ENCODE data around the gene GRAMD2B.
A peak's percentile ranks its signal among the peaks of the same experiment; 100 is the strongest.
"Not testable (repeated sequence)": the region's sequence is repeated elsewhere in the genome, so short reads cannot be mapped to it uniquely, and the experiment has no call there.

GRAMD2B gene, protein sequence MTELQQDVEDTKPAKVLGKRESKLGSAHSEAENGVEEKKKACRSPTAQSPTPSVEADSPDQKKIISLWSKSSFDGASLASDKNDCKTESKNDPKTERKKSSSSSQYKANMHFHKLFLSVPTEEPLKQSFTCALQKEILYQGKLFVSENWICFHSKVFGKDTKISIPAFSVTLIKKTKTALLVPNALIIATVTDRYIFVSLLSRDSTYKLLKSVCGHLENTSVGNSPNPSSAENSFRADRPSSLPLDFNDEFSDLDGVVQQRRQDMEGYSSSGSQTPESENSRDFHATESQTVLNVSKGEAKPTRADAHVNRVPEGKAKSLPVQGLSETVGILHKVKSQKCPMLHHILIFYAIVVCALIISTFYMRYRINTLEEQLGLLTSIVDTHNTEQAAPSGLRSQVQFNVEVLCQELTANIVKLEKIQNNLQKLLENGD

DNA sequence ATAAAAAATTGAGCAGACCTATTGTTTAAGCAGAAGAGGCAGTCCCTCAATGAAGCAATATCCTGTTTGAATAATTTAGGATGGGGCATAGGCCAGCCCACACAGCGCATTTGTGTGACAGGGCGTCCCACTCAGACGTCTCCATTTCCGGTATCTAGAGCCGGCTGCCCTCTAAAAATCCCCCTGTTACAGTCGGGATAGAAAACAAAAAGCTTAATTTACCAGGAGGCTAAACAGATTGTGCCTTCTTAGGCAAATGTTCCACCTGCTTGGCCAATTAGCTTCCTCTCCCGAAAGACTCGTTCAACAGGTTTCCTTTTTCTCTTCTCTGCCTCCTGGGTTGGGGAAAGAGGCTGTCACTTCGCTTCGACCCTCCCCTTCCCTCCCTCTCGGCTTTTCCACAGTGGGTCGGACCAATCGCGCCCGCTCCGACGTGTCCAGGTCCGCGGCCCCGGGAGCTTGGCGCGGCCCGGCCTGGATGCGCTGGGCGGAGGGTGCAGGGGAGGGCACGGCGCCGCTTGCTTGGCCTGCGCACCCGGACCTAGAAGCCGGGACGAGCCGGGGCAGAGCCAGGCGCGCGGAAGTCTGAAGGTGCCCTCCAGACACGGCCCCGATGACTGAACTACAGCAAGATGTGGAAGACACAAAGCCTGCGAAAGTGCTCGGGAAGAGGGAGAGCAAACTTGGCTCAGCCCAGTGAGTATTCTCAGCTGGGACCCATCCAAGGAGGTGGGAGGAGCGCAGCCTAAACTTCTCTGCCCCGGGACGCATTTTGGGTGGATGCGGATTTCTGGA lies at the start of gene GRAMD2B:
GRAMD2B (plus strand) TSS at position 416 of the 795 bp plus-strand sequence; CDS start at position 614, 198 bp downstream.
- peak within 1 kb of the TSS; percentile 71 for H3K4me3 ChIP-seq (ENCODE audit: low read length)
- TF ChIP-seq, protein P1, sequence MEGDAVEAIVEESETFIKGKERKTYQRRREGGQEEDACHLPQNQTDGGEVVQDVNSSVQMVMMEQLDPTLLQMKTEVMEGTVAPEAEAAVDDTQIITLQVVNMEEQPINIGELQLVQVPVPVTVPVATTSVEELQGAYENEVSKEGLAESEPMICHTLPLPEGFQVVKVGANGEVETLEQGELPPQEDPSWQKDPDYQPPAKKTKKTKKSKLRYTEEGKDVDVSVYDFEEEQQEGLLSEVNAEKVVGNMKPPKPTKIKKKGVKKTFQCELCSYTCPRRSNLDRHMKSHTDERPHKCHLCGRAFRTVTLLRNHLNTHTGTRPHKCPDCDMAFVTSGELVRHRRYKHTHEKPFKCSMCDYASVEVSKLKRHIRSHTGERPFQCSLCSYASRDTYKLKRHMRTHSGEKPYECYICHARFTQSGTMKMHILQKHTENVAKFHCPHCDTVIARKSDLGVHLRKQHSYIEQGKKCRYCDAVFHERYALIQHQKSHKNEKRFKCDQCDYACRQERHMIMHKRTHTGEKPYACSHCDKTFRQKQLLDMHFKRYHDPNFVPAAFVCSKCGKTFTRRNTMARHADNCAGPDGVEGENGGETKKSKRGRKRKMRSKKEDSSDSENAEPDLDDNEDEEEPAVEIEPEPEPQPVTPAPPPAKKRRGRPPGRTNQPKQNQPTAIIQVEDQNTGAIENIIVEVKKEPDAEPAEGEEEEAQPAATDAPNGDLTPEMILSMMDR (conservative IDR thresholded peaks at IDR 0.05; ENCODE audit: low read length): no peak
- DNase-seq (ENCODE audit: low read depth): peak; percentile 91

DNA sequence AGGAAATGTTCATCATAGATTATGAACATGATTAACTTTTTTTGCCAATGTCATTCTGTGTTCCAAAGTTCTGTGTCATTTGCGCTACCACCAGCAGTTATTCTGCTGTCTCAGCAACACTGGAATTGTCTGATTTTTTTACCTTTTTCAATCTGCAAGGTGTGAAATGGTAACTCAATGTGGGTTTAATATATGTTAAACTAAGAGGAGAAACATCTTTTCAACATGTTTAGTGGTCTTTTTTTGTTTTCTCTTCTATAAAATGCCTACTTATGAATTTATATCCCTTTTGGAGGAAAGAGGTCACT lies 49.1 kb upstream of the GRAMD2B start:
- DNase-seq (ENCODE audit: low read depth): no peak
- TF ChIP-seq, protein P1 (conservative IDR thresholded peaks at IDR 0.05; ENCODE audit: low read length): no peak
- H3K4me3 ChIP-seq (ENCODE audit: low read length): no peak overlapping the region

DNA sequence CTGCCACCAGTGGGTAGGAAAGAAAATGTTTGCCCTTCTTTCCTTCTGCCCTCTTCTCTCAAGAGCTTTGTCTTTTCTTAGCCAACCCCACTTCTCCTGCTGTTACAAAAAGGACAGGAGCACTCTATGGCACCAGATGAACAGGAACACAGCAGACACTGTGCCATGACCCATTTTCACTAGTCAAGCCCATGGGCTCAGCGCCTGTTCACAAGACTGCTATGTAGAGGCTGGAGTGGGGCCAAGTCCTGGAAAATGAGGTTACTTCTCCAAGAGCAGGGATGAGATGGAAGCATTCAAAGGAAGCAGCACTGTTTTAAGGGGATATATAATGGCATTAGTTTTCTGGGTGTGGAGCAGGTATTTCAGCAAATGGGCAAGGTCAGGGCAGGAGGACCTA lies 46.8 kb upstream of the GRAMD2B start:
- peak; percentile 27 for DNase-seq (ENCODE audit: low read depth)
- TF ChIP-seq, protein P1 (conservative IDR thresholded peaks at IDR 0.05; ENCODE audit: low read length): no peak
- no peak overlapping the region for H3K4me3 ChIP-seq (ENCODE audit: low read length)

DNA sequence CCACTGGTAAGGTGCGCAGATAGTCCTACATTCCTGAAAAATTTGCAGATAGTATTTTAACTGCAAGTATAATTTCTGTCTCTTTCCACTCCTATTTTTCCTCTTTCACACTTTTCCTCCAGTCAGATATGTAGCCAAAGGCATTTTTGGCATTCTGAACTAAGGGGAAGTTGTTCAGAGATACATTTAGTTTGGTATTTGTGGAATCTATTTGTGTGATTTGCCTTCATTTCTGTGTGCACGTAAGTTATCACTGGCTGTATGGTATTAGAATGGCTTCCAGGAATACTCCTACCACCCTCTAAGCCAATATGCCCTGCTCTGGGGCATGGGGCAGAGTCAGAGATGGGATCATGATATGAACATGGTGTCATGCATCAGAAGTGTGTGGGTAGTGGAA lies 45.8 kb upstream of the GRAMD2B start:
- H3K4me3 ChIP-seq (ENCODE audit: low read length): no peak overlapping the region
- TF ChIP-seq, protein P1 (conservative IDR thresholded peaks at IDR 0.05; ENCODE audit: low read length): no peak
- peak; percentile 59 for DNase-seq (ENCODE audit: low read depth)

DNA sequence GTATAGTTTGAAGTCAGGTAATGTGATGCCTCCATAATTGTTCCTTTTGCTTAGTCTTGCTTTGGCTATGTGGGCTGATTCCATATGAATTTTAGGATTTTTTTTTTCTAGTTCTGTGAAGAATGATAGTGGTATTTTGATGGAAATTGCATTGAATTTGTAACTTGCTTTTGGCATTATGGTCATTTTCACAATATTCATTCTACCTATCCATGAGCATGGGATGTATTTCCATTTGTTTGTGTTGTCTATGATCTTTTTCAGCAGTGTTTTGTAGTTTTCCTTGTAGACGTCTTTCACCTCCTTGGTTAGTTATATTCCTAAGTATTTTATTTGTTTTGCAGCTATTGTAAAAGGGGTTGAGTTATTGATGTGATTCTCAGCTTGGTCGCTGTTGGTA lies 42.9 kb upstream of the GRAMD2B start:
- not testable (repeated sequence) for H3K4me3 ChIP-seq (ENCODE audit: low read length); DNase-seq (ENCODE audit: low read depth)

DNA sequence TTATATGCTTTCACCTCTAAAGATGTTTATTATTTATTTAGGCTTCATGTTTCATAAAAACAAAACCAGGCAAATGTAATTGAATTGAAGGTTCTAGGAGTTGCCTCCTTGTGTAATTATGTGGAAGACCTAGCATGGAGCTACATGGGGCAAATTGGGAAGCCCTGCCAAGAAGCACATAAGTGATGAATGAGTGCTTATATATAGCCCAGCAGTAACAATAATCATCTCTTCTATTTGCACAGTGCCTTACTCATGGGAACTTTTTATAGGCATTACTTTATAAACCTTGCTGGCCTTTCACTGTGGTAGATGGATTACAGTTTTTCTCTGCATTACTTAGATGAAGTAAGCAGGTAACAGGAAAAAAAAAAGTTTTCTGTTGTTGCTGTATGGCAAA lies 40.0 kb upstream of the GRAMD2B start:
- TF ChIP-seq, protein P1 (conservative IDR thresholded peaks at IDR 0.05; ENCODE audit: low read length): no peak
- DNase-seq (ENCODE audit: low read depth): peak; percentile 47
- H3K4me3 ChIP-seq (ENCODE audit: low read length): no peak overlapping the region

DNA sequence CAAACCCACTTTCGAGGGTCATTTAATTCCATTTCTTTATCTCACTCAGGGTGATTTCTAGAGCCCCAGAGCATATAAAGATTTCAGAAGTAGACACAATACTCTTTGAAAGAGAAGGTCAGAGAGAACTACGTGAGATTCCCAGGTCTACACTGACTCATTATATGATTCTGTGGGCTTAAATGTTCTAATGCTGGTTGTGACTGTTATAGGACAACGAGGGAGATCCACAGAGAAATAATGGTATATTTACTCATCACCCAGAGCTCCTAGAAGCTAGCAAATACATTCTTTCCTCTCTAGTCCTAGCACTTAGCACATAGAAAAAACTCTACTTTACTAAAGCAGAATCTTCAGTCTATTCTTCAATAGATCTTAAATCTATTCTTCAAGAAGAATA lies 39.4 kb upstream of the GRAMD2B start:
- H3K4me3 ChIP-seq (ENCODE audit: low read length): no peak overlapping the region
- DNase-seq (ENCODE audit: low read depth): no peak

More for the DNA sequence above, 39.4 kb upstream of the GRAMD2B start:
- TF ChIP-seq, protein P1 (conservative IDR thresholded peaks at IDR 0.05; ENCODE audit: low read length): no peak
